Upper lobe of left lung (tissue), 4 donors: Measurements from ENCODE around the gene SPPL3.
"Not testable (repeated sequence)": the region's sequence is repeated elsewhere in the genome, so short reads cannot be mapped to it uniquely, and the experiment has no call there.

Source experiments
- CTCF ChIP-seq, 6 experiments: fragments of 450-650 bp in 4 of 6; fragments of 200-600 bp in 2 of 6; sonication (generic) in 2 of 6; IDR thresholded peaks; one replicate each; pipeline ENCODE4 v1.5.1; 2016 to 2019; ENCODE audit warnings: antibody characterized with exemption in 6 of 6
- EP300 ChIP-seq, 4 donors: sonication (generic); formaldehyde crosslinking; IDR thresholded peaks; one replicate each; pipeline ENCODE4 v1.5.1; 2017; ENCODE audit warnings: antibody characterized with exemption in 4 of 4, control low read depth in 2 of 4
- POLR2A ChIP-seq, 4 donors: fragments of 450-650 bp; IDR thresholded peaks; one replicate each; pipeline ENCODE4 v1.5.1; 2016 to 2017; ENCODE audit warnings: antibody characterized with exemption in 4 of 4, mild to moderate bottlenecking in 2 of 4
- POLR2AphosphoS5 ChIP-seq, 2 donors: sonication (generic); formaldehyde crosslinking; IDR thresholded peaks; one replicate each; pipeline ENCODE4 v1.5.1; 2017; ENCODE audit warnings: antibody characterized with exemption in 2 of 2

DNA sequence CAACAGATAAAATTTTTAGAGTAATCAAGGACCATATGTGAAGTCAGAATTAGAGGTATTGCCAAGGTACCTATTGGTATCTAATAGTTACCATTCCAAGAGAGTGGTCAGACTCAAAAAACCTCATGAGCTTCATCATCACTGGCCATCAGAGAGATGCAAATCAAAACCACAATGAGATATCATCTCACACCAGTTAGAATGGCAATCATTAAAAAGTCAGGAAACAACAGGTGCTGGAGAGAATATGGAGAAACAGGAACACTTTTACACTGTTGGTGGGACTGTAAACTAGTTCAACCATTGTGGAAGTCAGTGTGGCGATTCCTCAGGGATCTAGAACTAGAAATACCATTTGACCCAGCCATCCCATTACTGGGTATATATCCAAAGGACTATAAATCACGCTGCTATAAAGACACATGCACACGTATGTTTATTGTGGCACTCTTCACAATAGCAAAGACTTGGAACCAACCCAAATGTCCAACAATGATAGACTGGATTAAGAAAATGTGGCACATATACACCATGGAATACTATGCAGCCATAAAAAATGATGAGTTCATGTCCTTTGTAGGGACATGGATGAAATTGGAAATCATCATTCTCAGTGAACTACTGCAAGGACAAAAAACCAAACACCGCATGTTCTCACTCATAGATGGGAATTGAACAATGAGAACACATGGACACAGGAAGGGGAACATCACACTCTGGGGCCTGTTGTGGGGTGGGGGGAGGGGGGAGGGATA lies 65.4 kb downstream of the SPPL3 start:
- TF ChIP-seq POLR2A, CTCF, POLR2AphosphoS5, EP300 (IDR thresholded peaks at IDR 0.05): not testable (repeated sequence)
